SK-N-SH treated with all-trans-retinoic acid at 6 μM for 48 hours (cell line): ENCODE measurements around the gene HABP2.

ENCODE experiments used
- ATAC-seq: fragments of 200-7000 bp; cut with Tn5 transposase; 3 replicates; pipeline ENCODE4 v1.9.1; 2020; ENCODE audit warnings: mild to moderate bottlenecking, moderate library complexity
- ARNTL ChIP-seq: fragments of 450-650 bp; formaldehyde crosslinking; IDR thresholded peaks from 2 replicates; pipeline ENCODE4 v1.5.0; 2020; ENCODE audit warnings: low read depth, mild to moderate bottlenecking, moderate library complexity, borderline replicate concordance
- BACH2 ChIP-seq: fragments of 250-450 bp; sonication (Bioruptor Pico); IDR thresholded peaks from 2 replicates; pipeline ENCODE4 v1.9.0; 2021; ENCODE audit warnings: mild to moderate bottlenecking, borderline replicate concordance
- CREB5 ChIP-seq: fragments of 250-450 bp; sonication (Bioruptor Pico); IDR thresholded peaks from 2 replicates; pipeline ENCODE4 v1.5.1; 2020; ENCODE audit warnings: low read depth, mild to moderate bottlenecking, moderate library complexity
- CSDC2 ChIP-seq: fragments of 250-450 bp; sonication (Bioruptor Pico); IDR thresholded peaks from 2 replicates; pipeline ENCODE4 v1.5.0; 2020; ENCODE audit warnings: mild to moderate bottlenecking, moderate library complexity
- CSRNP3 ChIP-seq: fragments of 250-450 bp; sonication (Bioruptor Pico); IDR thresholded peaks from 2 replicates; pipeline ENCODE4 v1.5.1; 2021; ENCODE audit warnings: mild to moderate bottlenecking, moderate library complexity
- ESRRG ChIP-seq: fragments of 250-450 bp; sonication (Bioruptor Pico); IDR thresholded peaks from 2 replicates; pipeline ENCODE4 v1.6.1; 2021; ENCODE audit warnings: mild to moderate bottlenecking
- GLIS3 ChIP-seq: fragments of 250-450 bp; sonication (Bioruptor Pico); IDR thresholded peaks from 2 replicates; pipeline ENCODE4 v1.5.0; 2020; ENCODE audit warnings: mild to moderate bottlenecking, moderate library complexity
- ISL1 ChIP-seq: fragments of 250-450 bp; sonication (Bioruptor Pico); IDR thresholded peaks from 2 replicates; pipeline ENCODE4 v2.1.2; 2022; ENCODE audit warnings: mild to moderate bottlenecking, moderate library complexity
- OSR1 ChIP-seq: fragments of 250-450 bp; sonication (Bioruptor Pico); IDR thresholded peaks from 2 replicates; pipeline ENCODE4 v1.8.0; 2022; ENCODE audit warnings: moderate library complexity, mild to moderate bottlenecking, inconsistent platforms
- PPARA ChIP-seq: fragments of 250-450 bp; sonication (Bioruptor Pico); IDR thresholded peaks from 2 replicates; pipeline ENCODE4 v1.5.0; 2020; ENCODE audit warnings: mild to moderate bottlenecking, borderline replicate concordance
- RARB ChIP-seq: fragments of 250-450 bp; sonication (Bioruptor Pico); IDR thresholded peaks from 2 replicates; pipeline ENCODE4 v1.8.0; 2021; ENCODE audit warnings: mild to moderate bottlenecking, moderate library complexity
- TCF4 ChIP-seq: fragments of 250-450 bp; sonication (Bioruptor Pico); IDR thresholded peaks from 2 replicates; pipeline ENCODE4 v1.8.0; 2021; ENCODE audit warnings: mild to moderate bottlenecking, moderate library complexity, borderline replicate concordance
- TOX ChIP-seq: fragments of 250-450 bp; sonication (Bioruptor Pico); IDR thresholded peaks from 2 replicates; pipeline ENCODE4 v1.8.0; 2021; ENCODE audit warnings: mild to moderate bottlenecking, moderate library complexity, borderline replicate concordance
- ZC3H10 ChIP-seq: fragments of 250-450 bp; sonication (Bioruptor Pico); IDR thresholded peaks from 2 replicates; pipeline ENCODE4 v1.5.1; 2021; ENCODE audit warnings: mild to moderate bottlenecking, moderate library complexity
- ZFP3 ChIP-seq: fragments of 250-450 bp; sonication (Bioruptor Pico); IDR thresholded peaks from 2 replicates; pipeline ENCODE4 v1.5.0; 2020; ENCODE audit warnings: mild to moderate bottlenecking, moderate library complexity
- ZFP30 ChIP-seq: fragments of 450-650 bp; formaldehyde crosslinking; IDR thresholded peaks from 2 replicates; pipeline ENCODE4 v1.5.0; 2022; ENCODE audit warnings: mild to moderate bottlenecking, moderate library complexity
- ZNF565 ChIP-seq: fragments of 450-650 bp; formaldehyde crosslinking; conservative IDR thresholded peaks from 2 replicates; pipeline ENCODE4 v1.5.0; 2020; ENCODE audit warnings: low read depth, mild to moderate bottlenecking, moderate library complexity
- ZNF8 ChIP-seq: fragments of 450-650 bp; formaldehyde crosslinking; IDR thresholded peaks from 2 replicates; pipeline ENCODE4 v1.5.0; 2020; ENCODE audit warnings: mild to moderate bottlenecking, moderate library complexity
- TF ChIP-seq, protein P1 (sequence below): fragments of 250-450 bp; sonication (Bioruptor Pico); IDR thresholded peaks from 2 replicates; pipeline ENCODE4 v1.8.0; 2021; ENCODE audit warnings: low read depth, mild to moderate bottlenecking, moderate library complexity, borderline replicate concordance
- TF ChIP-seq, protein P2 (sequence below): fragments of 250-450 bp; sonication (Bioruptor Pico); IDR thresholded peaks from 2 replicates; pipeline ENCODE4 v1.5.0; 2020; ENCODE audit warnings: mild to moderate bottlenecking, moderate library complexity

HABP2 gene

DNA sequence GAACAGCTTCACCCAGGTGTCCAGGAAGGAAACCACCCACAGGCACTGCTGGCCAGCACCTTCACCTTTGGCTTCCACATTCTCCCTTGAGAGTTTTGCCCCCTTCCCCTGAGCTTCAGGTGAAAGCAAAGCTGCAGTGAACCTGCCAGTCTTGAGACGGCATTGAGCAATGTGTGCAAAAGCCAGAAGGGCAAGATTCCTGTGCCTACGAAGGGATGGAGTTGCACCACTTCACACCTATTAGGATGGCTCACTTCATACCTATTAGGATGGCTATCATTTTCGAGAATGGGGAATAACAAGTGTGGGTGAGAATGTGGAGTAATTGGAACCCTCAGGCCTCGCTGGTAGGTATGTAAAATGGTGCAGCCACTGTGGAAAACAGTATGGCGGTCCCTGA, 7.2 kb downstream of the HABP2 start:
- TF ChIP-seq TCF4 (CRISPR knock-in tag) (no peak), ZFP30 (CRISPR knock-in tag) (no peak), PPARA (CRISPR knock-in tag) (no peak)
- TF ChIP-seq, protein P1, sequence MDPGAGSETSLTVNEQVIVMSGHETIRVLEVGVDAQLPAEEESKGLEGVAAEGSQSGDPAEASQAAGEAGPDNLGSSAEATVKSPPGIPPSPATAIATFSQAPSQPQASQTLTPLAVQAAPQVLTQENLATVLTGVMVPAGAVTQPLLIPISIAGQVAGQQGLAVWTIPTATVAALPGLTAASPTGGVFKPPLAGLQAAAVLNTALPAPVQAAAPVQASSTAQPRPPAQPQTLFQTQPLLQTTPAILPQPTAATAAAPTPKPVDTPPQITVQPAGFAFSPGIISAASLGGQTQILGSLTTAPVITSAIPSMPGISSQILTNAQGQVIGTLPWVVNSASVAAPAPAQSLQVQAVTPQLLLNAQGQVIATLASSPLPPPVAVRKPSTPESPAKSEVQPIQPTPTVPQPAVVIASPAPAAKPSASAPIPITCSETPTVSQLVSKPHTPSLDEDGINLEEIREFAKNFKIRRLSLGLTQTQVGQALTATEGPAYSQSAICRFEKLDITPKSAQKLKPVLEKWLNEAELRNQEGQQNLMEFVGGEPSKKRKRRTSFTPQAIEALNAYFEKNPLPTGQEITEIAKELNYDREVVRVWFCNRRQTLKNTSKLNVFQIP (CRISPR knock-in tag), result no peak
- ATAC-seq, result no peak

- ATAC-seq, result no peak
Observed at GRCh38 chr10:113561214-113561613, 8.4 kb downstream of the HABP2 start.

GRCh38 chr10:113562069-113562468, 9.2 kb downstream of the HABP2 start:
- no peak for ATAC-seq
- TF ChIP-seq ISL1, result no peak
- no peak for TF ChIP-seq ZFP30 (CRISPR knock-in tag)
- TF ChIP-seq GLIS3 (CRISPR knock-in tag), result no peak
- no peak for TF ChIP-seq ZNF565
- TF ChIP-seq ARNTL (CRISPR knock-in tag), result no peak
- no peak for TF ChIP-seq CSRNP3 (CRISPR knock-in tag)
- TF ChIP-seq TOX (CRISPR knock-in tag), result no peak
- no peak for TF ChIP-seq PPARA (CRISPR knock-in tag)

More at GRCh38 chr10:113561214-113561613, 8.4 kb downstream of the HABP2 start:
- TF ChIP-seq, protein P1 (CRISPR knock-in tag), result no peak
- no peak for TF ChIP-seq PPARA (CRISPR knock-in tag)
- no peak for TF ChIP-seq ZC3H10 (CRISPR knock-in tag)
- TF ChIP-seq TCF4 (CRISPR knock-in tag), result no peak
- TF ChIP-seq ARNTL (CRISPR knock-in tag), result no peak
- TF ChIP-seq OSR1 (CRISPR knock-in tag), result no peak
- TF ChIP-seq TOX (CRISPR knock-in tag), result no peak
- TF ChIP-seq CSDC2 (CRISPR knock-in tag), result no peak
- no peak for TF ChIP-seq ISL1
- TF ChIP-seq GLIS3 (CRISPR knock-in tag), result no peak
- no peak for TF ChIP-seq ESRRG (CRISPR knock-in tag)

GRCh38 chr10:113562704-113563103, 9.9 kb downstream of the HABP2 start:
- TF ChIP-seq RARB (no peak), CSRNP3 (CRISPR knock-in tag) (no peak), CREB5 (no peak), ESRRG (CRISPR knock-in tag) (no peak), BACH2 (no peak), ZFP30 (CRISPR knock-in tag) (no peak), GLIS3 (CRISPR knock-in tag) (no peak), ISL1 (no peak), CSDC2 (CRISPR knock-in tag) (no peak), TCF4 (CRISPR knock-in tag) (no peak), ARNTL (CRISPR knock-in tag) (no peak), ZFP3 (CRISPR knock-in tag) (no peak), ZC3H10 (CRISPR knock-in tag) (no peak), ZNF8 (CRISPR knock-in tag) (no peak), PPARA (CRISPR knock-in tag) (no peak)
- TF ChIP-seq, protein P2, sequence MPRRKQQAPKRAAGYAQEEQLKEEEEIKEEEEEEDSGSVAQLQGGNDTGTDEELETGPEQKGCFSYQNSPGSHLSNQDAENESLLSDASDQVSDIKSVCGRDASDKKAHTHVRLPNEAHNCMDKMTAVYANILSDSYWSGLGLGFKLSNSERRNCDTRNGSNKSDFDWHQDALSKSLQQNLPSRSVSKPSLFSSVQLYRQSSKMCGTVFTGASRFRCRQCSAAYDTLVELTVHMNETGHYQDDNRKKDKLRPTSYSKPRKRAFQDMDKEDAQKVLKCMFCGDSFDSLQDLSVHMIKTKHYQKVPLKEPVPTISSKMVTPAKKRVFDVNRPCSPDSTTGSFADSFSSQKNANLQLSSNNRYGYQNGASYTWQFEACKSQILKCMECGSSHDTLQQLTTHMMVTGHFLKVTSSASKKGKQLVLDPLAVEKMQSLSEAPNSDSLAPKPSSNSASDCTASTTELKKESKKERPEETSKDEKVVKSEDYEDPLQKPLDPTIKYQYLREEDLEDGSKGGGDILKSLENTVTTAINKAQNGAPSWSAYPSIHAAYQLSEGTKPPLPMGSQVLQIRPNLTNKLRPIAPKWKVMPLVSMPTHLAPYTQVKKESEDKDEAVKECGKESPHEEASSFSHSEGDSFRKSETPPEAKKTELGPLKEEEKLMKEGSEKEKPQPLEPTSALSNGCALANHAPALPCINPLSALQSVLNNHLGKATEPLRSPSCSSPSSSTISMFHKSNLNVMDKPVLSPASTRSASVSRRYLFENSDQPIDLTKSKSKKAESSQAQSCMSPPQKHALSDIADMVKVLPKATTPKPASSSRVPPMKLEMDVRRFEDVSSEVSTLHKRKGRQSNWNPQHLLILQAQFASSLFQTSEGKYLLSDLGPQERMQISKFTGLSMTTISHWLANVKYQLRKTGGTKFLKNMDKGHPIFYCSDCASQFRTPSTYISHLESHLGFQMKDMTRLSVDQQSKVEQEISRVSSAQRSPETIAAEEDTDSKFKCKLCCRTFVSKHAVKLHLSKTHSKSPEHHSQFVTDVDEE (CRISPR knock-in tag), result no peak
- TF ChIP-seq, all 23 proteins: peak for 0

More at GRCh38 chr10:113562704-113563103, 9.9 kb downstream of the HABP2 start:
- no peak for ATAC-seq
